DND-41 (cell line): ENCODE results near the gene GPC6.

Experiments used
- ATAC-seq: fragments of 200-7000 bp; cut with Tn5 transposase; 3 replicates; pipeline ENCODE4 v1.9.1; 2021; ENCODE audit warnings: low read depth; ENCODE audit not compliant: insufficient read depth
- DNase-seq: peaks from one replicate; pipeline ENCODE4 v3.0.0-alpha.2; 2020
- H2AFZ ChIP-seq: 2 replicates; pipeline ENCODE4 v1.6.0; 2012; ENCODE audit warnings: low read depth, low read length
- H3K27ac ChIP-seq: 2 replicates; pipeline ENCODE4 v1.5.1; 2012; ENCODE audit warnings: low read length, inconsistent platforms
- H3K27me3 ChIP-seq: fragments of 200-600 bp; sonication (generic); 2 replicates; pipeline ENCODE4 v1.6.0; 2012; ENCODE audit warnings: low read length, mild to moderate bottlenecking, inconsistent platforms; ENCODE audit not compliant: insufficient read depth, poor library complexity
- H3K36me3 ChIP-seq: 2 replicates; pipeline ENCODE4 v1.5.1; 2012; ENCODE audit warnings: low read length, inconsistent platforms; ENCODE audit not compliant: insufficient read depth
- H3K4me1 ChIP-seq: 2 replicates; pipeline ENCODE4 v1.5.1; 2012; ENCODE audit warnings: mild to moderate bottlenecking, low read length; ENCODE audit not compliant: insufficient read depth
- H3K4me2 ChIP-seq: 2 replicates; pipeline ENCODE4 v1.6.0; 2012; ENCODE audit warnings: mild to moderate bottlenecking, moderate library complexity, low read length, inconsistent platforms; ENCODE audit not compliant: insufficient read depth
- H3K4me3 ChIP-seq, 2 experiments: fragments of 200-600 bp in 1 of 2; shearing (Covaris generic) in 1 of 2; 2 replicates each; pipeline ENCODE4 v1.5.1; 2012 to 2016; ENCODE audit warnings: inconsistent platforms in 2 of 2, low read length in 2 of 2, mild to moderate bottlenecking in 2 of 2, low read depth in 1 of 2, moderate library complexity in 1 of 2
- H3K79me2 ChIP-seq: 2 replicates; pipeline ENCODE4 v1.6.0; 2012; ENCODE audit warnings: low read length, inconsistent platforms; ENCODE audit not compliant: insufficient read depth
- H3K9ac ChIP-seq: 2 replicates; pipeline ENCODE4 v1.6.0; 2012; ENCODE audit warnings: low read depth, mild to moderate bottlenecking, inconsistent platforms, low read length, moderate library complexity
- H3K9me3 ChIP-seq: 2 replicates; pipeline ENCODE4 v1.5.1; 2012; ENCODE audit warnings: low read length, moderate library complexity, mild to moderate bottlenecking, inconsistent platforms; ENCODE audit not compliant: insufficient read depth, severe bottlenecking
- H4K20me1 ChIP-seq: 2 replicates; pipeline ENCODE4 v1.6.0; 2012; ENCODE audit warnings: low read length; ENCODE audit not compliant: insufficient read depth
- CTCF ChIP-seq: IDR thresholded peaks from 2 replicates; pipeline ENCODE4 v1.5.1; 2012; ENCODE audit warnings: borderline replicate concordance, low read length, moderate library complexity, mild to moderate bottlenecking; ENCODE audit not compliant: poor library complexity, severe bottlenecking; ENCODE audit errors: extremely low read depth
- EZH2 ChIP-seq: IDR thresholded peaks from 3 replicates; pipeline ENCODE4 v1.6.1; 2012; ENCODE audit warnings: borderline replicate concordance, low read depth, mild to moderate bottlenecking, moderate library complexity, low read length, inconsistent platforms; ENCODE audit not compliant: severe bottlenecking

The GPC6 gene

GRCh38 chr13:93265800-93266199 is 39.2 kb downstream of the GPC6 start:
- DNase-seq (no peak), ATAC-seq (no peak)
- TF ChIP-seq EZH2 (no peak), CTCF (no peak)

GRCh38 chr13:93266681-93267080 is 40.1 kb downstream of the GPC6 start:
- Histone ChIP-seq H3K27me3 (no peaks in the 10 kb centered on the region), H2AFZ (no peak overlapping the region), H4K20me1 (no peaks in the 10 kb centered on the region), H3K4me3 (no peak overlapping the region), H3K9me3 (no peaks in the 10 kb centered on the region), H3K4me2 (no peak overlapping the region), H3K36me3 (no peaks in the 10 kb centered on the region), H3K79me2 (no peaks in the 10 kb centered on the region), H3K27ac (no peak overlapping the region), H3K4me1 (no peaks in the 10 kb centered on the region), H3K9ac (no peak overlapping the region)
- no peak for TF ChIP-seq EZH2
- no peak for TF ChIP-seq CTCF
- DNase-seq: no peak
- ATAC-seq: no peak

More at GRCh38 chr13:93265800-93266199, 39.2 kb downstream of the GPC6 start:
- Histone ChIP-seq H3K4me1 (no peaks in the 10 kb centered on the region), H3K36me3 (no peaks in the 10 kb centered on the region), H3K4me3 (no peak overlapping the region), H3K9ac (no peak overlapping the region), H3K9me3 (no peaks in the 10 kb centered on the region), H3K79me2 (no peaks in the 10 kb centered on the region), H4K20me1 (no peaks in the 10 kb centered on the region), H3K27ac (no peak overlapping the region), H3K27me3 (no peaks in the 10 kb centered on the region), H3K4me2 (no peak overlapping the region), H2AFZ (no peak overlapping the region)

GRCh38 chr13:93268327-93269028 is 41.9 kb downstream of the GPC6 start:
- H3K4me1 ChIP-seq: no peaks in the 10 kb centered on the region
- no peak for ATAC-seq
- no peaks in the 10 kb centered on the region for H4K20me1 ChIP-seq
- no peaks in the 10 kb centered on the region for H3K79me2 ChIP-seq
- H3K27me3 ChIP-seq: no peaks in the 10 kb centered on the region
- no peak for DNase-seq
- no peak overlapping the region for H3K27ac ChIP-seq
- no peak overlapping the region for H3K4me3 ChIP-seq
- no peak overlapping the region for H2AFZ ChIP-seq
- no peak overlapping the region for H3K4me2 ChIP-seq
- H3K36me3 ChIP-seq: no peaks in the 10 kb centered on the region
- TF ChIP-seq EZH2 (no peak), CTCF (no peak)
- no peaks in the 10 kb centered on the region for H3K9me3 ChIP-seq
- no peak overlapping the region for H3K9ac ChIP-seq
